HUES64 (cell line): ENCODE results near the gene PDZD2.

Experiments
- H3K27ac ChIP-seq: 2 replicates; pipeline ENCODE4 v1.7.0; 2013; ENCODE audit warnings: low read depth, low read length, inconsistent platforms
- H3K27me3 ChIP-seq: 2 replicates; pipeline ENCODE4 v1.6.1; 2013; ENCODE audit warnings: mild to moderate bottlenecking, low read length; ENCODE audit not compliant: insufficient read depth
- H3K36me3 ChIP-seq: 2 replicates; pipeline ENCODE4 v1.6.1; 2013; ENCODE audit warnings: mild to moderate bottlenecking, low read length; ENCODE audit not compliant: insufficient read depth
- H3K4me1 ChIP-seq: 2 replicates; pipeline ENCODE4 v1.6.1; 2013; ENCODE audit warnings: mild to moderate bottlenecking, low read length, moderate library complexity; ENCODE audit not compliant: insufficient read depth
- H3K4me3 ChIP-seq: 2 replicates; pipeline ENCODE4 v1.5.1; 2013; ENCODE audit warnings: mild to moderate bottlenecking, low read length, moderate library complexity
- H3K9ac ChIP-seq: 2 replicates; pipeline ENCODE4 v1.6.1; 2013; ENCODE audit warnings: mild to moderate bottlenecking, low read depth, low read length
- H3K9me3 ChIP-seq: 2 replicates; pipeline ENCODE4 v1.6.1; 2013; ENCODE audit warnings: low read depth, low read length; ENCODE audit not compliant: insufficient read depth
- WGBS: fragments of 150-250, 120-280 bp; methylation state at CpG from one replicate; pipeline ENCODE4 v1.1.7; 2013; ENCODE audit warnings: missing lambda C conversion rate; 5-methylcytosine and 5-hydroxymethylcytosine counted together

The PDZD2 gene

GRCh38 chr5:32082701-32083100 is 443.8 kb downstream of the PDZD2 start:
- Histone ChIP-seq H3K4me1 (no peaks in the 10 kb centered on the region), H3K36me3 (no peaks in the 10 kb centered on the region; the same call in 1 of the 2 replicates)
- WGBS = 86% methylated on average over 4 of the region's 4 CpGs

GRCh38 chr5:32083981-32084430 is 445.1 kb downstream of the PDZD2 start:
- Histone ChIP-seq H3K36me3 (no peaks in the 10 kb centered on the region; the same call in 1 of the 2 replicates), H3K9ac (no peak overlapping the region), H3K4me1 (no peaks in the 10 kb centered on the region), H3K4me3 (no peak overlapping the region), H3K9me3 (peaks cover 3% of the 10 kb centered on the region; the same call in 1 of the 2 replicates), H3K27me3 (no peaks in the 10 kb centered on the region), H3K27ac (no peak overlapping the region)
- WGBS = 93% methylated on average over 10 of the region's 10 CpGs

More at GRCh38 chr5:32082701-32083100, 443.8 kb downstream of the PDZD2 start:
- no peak overlapping the region for H3K4me3 ChIP-seq
- no peak overlapping the region for H3K9ac ChIP-seq
- H3K9me3 ChIP-seq = peaks cover 3% of the 10 kb centered on the region; the same call in 1 of the 2 replicates
- H3K27ac ChIP-seq = no peak overlapping the region
- H3K27me3 ChIP-seq = no peaks in the 10 kb centered on the region

- Histone ChIP-seq H3K36me3 (no peaks in the 10 kb centered on the region), H3K9me3 (no peaks in the 10 kb centered on the region), H3K4me3 (no peak overlapping the region), H3K4me1 (no peaks in the 10 kb centered on the region), H3K27ac (no peak overlapping the region), H3K9ac (no peak overlapping the region), H3K27me3 (no peaks in the 10 kb centered on the region)
- WGBS = 92% methylated on average over 24 of the region's 24 CpGs
These were observed 448.5 kb downstream of the PDZD2 start for GRCh38 chr5:32087086-32088082.

- Histone ChIP-seq H3K9me3 (no peaks in the 10 kb centered on the region), H3K4me1 (no peaks in the 10 kb centered on the region), H3K27me3 (no peaks in the 10 kb centered on the region), H3K9ac (no peak overlapping the region), H3K4me3 (no peak overlapping the region), H3K27ac (no peak overlapping the region), H3K36me3 (no peaks in the 10 kb centered on the region)
- 93% methylated on average over 12 of the region's 12 CpGs for WGBS
These were observed 449.3 kb downstream of the PDZD2 start for GRCh38 chr5:32088214-32088613.

- Histone ChIP-seq H3K27me3 (no peaks in the 10 kb centered on the region), H3K4me3 (no peak overlapping the region), H3K9ac (no peak overlapping the region), H3K36me3 (no peaks in the 10 kb centered on the region), H3K27ac (no peak overlapping the region), H3K4me1 (no peaks in the 10 kb centered on the region), H3K9me3 (no peaks in the 10 kb centered on the region)
- WGBS = 94% methylated on average over 30 of the region's 30 CpGs
These were observed 450.4 kb downstream of the PDZD2 start for GRCh38 chr5:32089146-32090000.

- Histone ChIP-seq H3K9me3 (no peaks in the 10 kb centered on the region), H3K36me3 (no peaks in the 10 kb centered on the region), H3K9ac (no peak overlapping the region), H3K27me3 (no peaks in the 10 kb centered on the region), H3K27ac (no peak overlapping the region), H3K4me3 (no peak overlapping the region), H3K4me1 (no peaks in the 10 kb centered on the region)
- WGBS = 91% methylated on average over 24 of the region's 24 CpGs
These were observed 451.3 kb downstream of the PDZD2 start for GRCh38 chr5:32090026-32090754.

GRCh38 chr5:32090755-32091128 is 451.8 kb downstream of the PDZD2 start:
- Histone ChIP-seq H3K36me3 (no peaks in the 10 kb centered on the region), H3K4me1 (no peaks in the 10 kb centered on the region), H3K9ac (no peak overlapping the region), H3K27me3 (no peaks in the 10 kb centered on the region), H3K27ac (no peak overlapping the region), H3K4me3 (no peak overlapping the region), H3K9me3 (no peaks in the 10 kb centered on the region)
- WGBS = 89% methylated on average over 17 of the region's 17 CpGs

- 69% methylated on average over 20 of the region's 20 CpGs for WGBS
- Histone ChIP-seq H3K9ac (no peak overlapping the region), H3K4me3 (no peak overlapping the region), H3K4me1 (no peaks in the 10 kb centered on the region), H3K9me3 (no peaks in the 10 kb centered on the region), H3K27me3 (no peaks in the 10 kb centered on the region), H3K36me3 (0 out of 2 replicates have a peak, but pooled peaks cover 4% of the 10 kb centered on the region), H3K27ac (no peak overlapping the region)
These were observed 454.2 kb downstream of the PDZD2 start for GRCh38 chr5:32092938-32093812.

GRCh38 chr5:32094691-32095090 is 455.8 kb downstream of the PDZD2 start:
- Histone ChIP-seq H3K27me3 (no peaks in the 10 kb centered on the region), H3K9ac (no peak overlapping the region), H3K4me1 (no peaks in the 10 kb centered on the region), H3K9me3 (no peaks in the 10 kb centered on the region), H3K27ac (no peak overlapping the region), H3K4me3 (no peak overlapping the region), H3K36me3 (peaks cover 14% of the 10 kb centered on the region)
- WGBS = 93% methylated on average over 5 of the region's 5 CpGs

GRCh38 chr5:32095261-32095671 is 456.3 kb downstream of the PDZD2 start:
- Histone ChIP-seq H3K27me3 (no peaks in the 10 kb centered on the region), H3K9me3 (no peaks in the 10 kb centered on the region), H3K9ac (no peak overlapping the region), H3K27ac (no peak overlapping the region), H3K36me3 (peaks cover 14% of the 10 kb centered on the region), H3K4me1 (no peaks in the 10 kb centered on the region), H3K4me3 (no peak overlapping the region)
- WGBS = 96% methylated on average over 7 of the region's 7 CpGs
